Fibroblast of upper back skin (primary cell): ENCODE measurements around the gene DSN1.
"Not testable (repeated sequence)": the region's sequence is repeated elsewhere in the genome, so short reads cannot be mapped to it uniquely, and the experiment has no call there.

Source experiments
- DNase-seq: peaks from one replicate; pipeline ENCODE4 v3.0.0-alpha.2; 2013

The DSN1 gene

GRCh38 chr20:36773597-36774390 lies at the start of gene DSN1:
Gene DSN1, minus strand, starts transcription at chr20:36773763. Its CDS starts 2,305 bp downstream, at chr20:36771458.
- DNase-seq: peak; percentile 97

- DNase-seq: no peak
Observed at GRCh38 chr20:36823121-36823520, 49.6 kb upstream of the DSN1 start.

- DNase-seq: no peak
Observed at GRCh38 chr20:36821964-36822437, 48.4 kb upstream of the DSN1 start.

- no peak for DNase-seq
Observed at GRCh38 chr20:36820928-36821327, 47.4 kb upstream of the DSN1 start.

- DNase-seq: no peak
Observed at GRCh38 chr20:36820073-36820472, 46.5 kb upstream of the DSN1 start.

- no peak for DNase-seq
Observed at GRCh38 chr20:36819659-36820058, 46.1 kb upstream of the DSN1 start.

- no peak for DNase-seq
Observed at GRCh38 chr20:36818861-36819260, 45.3 kb upstream of the DSN1 start.

- no peak for DNase-seq
Observed at GRCh38 chr20:36818185-36818584, 44.6 kb upstream of the DSN1 start.

GRCh38 chr20:36817496-36817895 lies 43.9 kb upstream of the DSN1 start:
- DNase-seq: no peak

- DNase-seq: no peak
Observed at GRCh38 chr20:36815454-36816091, 42.0 kb upstream of the DSN1 start.

- no peak for DNase-seq
Observed at GRCh38 chr20:36812594-36813463, 39.3 kb upstream of the DSN1 start.

GRCh38 chr20:36808317-36809257 lies 35.0 kb upstream of the DSN1 start:
- DNase-seq: peak; percentile 36

- DNase-seq: no peak
Observed at GRCh38 chr20:36806049-36806448, 32.5 kb upstream of the DSN1 start.

GRCh38 chr20:36805396-36805795 lies 31.8 kb upstream of the DSN1 start:
- no peak for DNase-seq

- no peak for DNase-seq
Observed at GRCh38 chr20:36804425-36804824, 30.9 kb upstream of the DSN1 start.

GRCh38 chr20:36802326-36803222 lies 29.0 kb upstream of the DSN1 start:
- DNase-seq: peak; percentile 61

GRCh38 chr20:36800410-36800809 lies 26.8 kb upstream of the DSN1 start:
- DNase-seq: no peak

- DNase-seq: not testable (repeated sequence)
Observed at GRCh38 chr20:36799313-36799712, 25.8 kb upstream of the DSN1 start.

GRCh38 chr20:36796875-36797274 lies 23.3 kb upstream of the DSN1 start:
- no peak for DNase-seq

GRCh38 chr20:36796117-36796516 lies 22.6 kb upstream of the DSN1 start:
- no peak for DNase-seq

- no peak for DNase-seq
Observed at GRCh38 chr20:36795691-36796090, 22.1 kb upstream of the DSN1 start.
